GM12878 (cell line): ENCODE data around the gene PSMD11.

Experiments used
- CHD2 ChIP-seq: IDR thresholded peaks from 2 replicates; pipeline ENCODE4 v1.6.1; 2011; ENCODE audit warnings: low read depth, low read length, improper control_type of control experiment, borderline replicate concordance
- CREM ChIP-seq: IDR thresholded peaks from 2 replicates; pipeline ENCODE4 v1.6.1; 2014; ENCODE audit warnings: antibody characterized with exemption, low read depth
- CTCF ChIP-seq, 3 experiments: IDR thresholded peaks in 2 of 3; conservative IDR thresholded peaks in 1 of 3; 2 replicates each; pipeline ENCODE4 v1.5.1; 2011; ENCODE audit warnings: low read depth in 3 of 3, low read length in 3 of 3, mild to moderate bottlenecking in 3 of 3, control low read depth in 2 of 3, moderate library complexity in 2 of 3, inconsistent platforms in 1 of 3, mixed read lengths in 1 of 3; ENCODE audit not compliant: control insufficient read depth in 2 of 3, insufficient read depth in 1 of 3; ENCODE audit errors: extremely low read depth in 1 of 3
- EZH2 ChIP-seq: IDR thresholded peaks from 2 replicates; pipeline ENCODE4 v1.6.1; 2012; ENCODE audit warnings: low read depth, mild to moderate bottlenecking, control low read depth, inconsistent platforms, low read length, borderline replicate concordance; ENCODE audit not compliant: control insufficient read depth
- MLLT1 ChIP-seq: fragments of 450-650 bp; IDR thresholded peaks from 2 replicates; pipeline ENCODE4 v1.6.1; 2016; ENCODE audit warnings: mild to moderate bottlenecking
- POLR2AphosphoS5 ChIP-seq: IDR thresholded peaks from 2 replicates; pipeline ENCODE4 v1.6.1; 2011; ENCODE audit warnings: mild to moderate bottlenecking, low read length, inconsistent platforms
- RB1 ChIP-seq: fragments of 450-650 bp; formaldehyde crosslinking; IDR thresholded peaks from 2 replicates; pipeline ENCODE4 v1.6.1; 2017; ENCODE audit warnings: mild to moderate bottlenecking, borderline replicate concordance

DNA sequence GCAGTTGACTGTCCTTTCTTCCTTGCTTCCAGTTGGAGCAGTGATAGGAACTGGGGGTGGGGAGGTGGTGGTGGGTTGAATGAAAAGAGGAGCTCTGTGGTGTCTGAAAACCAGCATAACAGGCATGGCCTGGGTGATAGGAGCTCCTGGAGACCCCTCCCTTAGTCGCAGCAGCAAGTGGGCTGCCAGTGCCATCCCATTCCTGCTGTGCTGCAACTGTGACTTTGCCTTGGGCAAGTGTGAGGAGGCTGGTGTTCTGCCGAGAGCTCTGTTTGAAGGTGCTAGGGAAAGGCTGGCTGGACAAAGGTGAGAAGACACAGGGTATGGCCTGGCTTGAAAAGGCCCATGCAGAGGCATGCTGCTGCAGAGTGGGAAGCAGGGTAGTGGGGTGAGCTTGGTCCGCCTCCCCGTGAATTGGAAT, 39.7 kb downstream of the PSMD11 start:
- TF ChIP-seq POLR2AphosphoS5 = 0 out of 2 replicates have a peak, but pooled peaks have one; percentile 21
- no peak for TF ChIP-seq MLLT1
- no peak for TF ChIP-seq CTCF (IDR thresholded peaks at IDR 0.05 in 2 of 3, conservative IDR thresholded peaks at IDR 0.05 in 1 of 3; ENCODE audit: control insufficient read depth in 2 of 3, extremely low read depth in 1 of 3, insufficient read depth in 1 of 3, low read depth in 3 of 3, low read length in 3 of 3)
- TF ChIP-seq EZH2 = no peak
- no peak for TF ChIP-seq CHD2
- TF ChIP-seq CREM = no peak
- no peak for TF ChIP-seq RB1
